ENCODE results near the gene PAX7.

The PAX7 gene

GRCh38 chr1:18618546-18619466, 11.8 kb upstream of the PAX7 start:
- no peak for DNase-seq (ENCODE audit: low read depth in 2 of 2, low spot score in 1 of 2)

- no peak for DNase-seq (ENCODE audit: low read depth in 2 of 2, low spot score in 1 of 2)
Measured at GRCh38 chr1:18619467-18619835, 11.2 kb upstream of the PAX7 start.

- DNase-seq (ENCODE audit: low read depth in 2 of 2, low spot score in 1 of 2): no peak
Measured at GRCh38 chr1:18628511-18628910, 2.1 kb upstream of the PAX7 start.

GRCh38 chr1:18629659-18630510, 761 bp upstream of the PAX7 start:
- DNase-seq (ENCODE audit: low read depth in 2 of 2, low spot score in 1 of 2): no peak

- DNase-seq (ENCODE audit: low read depth in 2 of 2, low spot score in 1 of 2): no peak
Measured at GRCh38 chr1:18631496-18632217, 1.0 kb downstream of the PAX7 start.

GRCh38 chr1:18632218-18632588, 1.6 kb downstream of the PAX7 start:
- DNase-seq (ENCODE audit: low read depth in 2 of 2, low spot score in 1 of 2): no peak

GRCh38 chr1:18632783-18633421, 2.3 kb downstream of the PAX7 start:
- no peak for DNase-seq (ENCODE audit: low read depth in 2 of 2, low spot score in 1 of 2)

- no peak for DNase-seq (ENCODE audit: low read depth in 2 of 2, low spot score in 1 of 2)
Measured at GRCh38 chr1:18633422-18634155, 2.9 kb downstream of the PAX7 start.

GRCh38 chr1:18634276-18634675, 3.6 kb downstream of the PAX7 start:
- DNase-seq (ENCODE audit: low read depth in 2 of 2, low spot score in 1 of 2): no peak

- no peak for DNase-seq (ENCODE audit: low read depth in 2 of 2, low spot score in 1 of 2)
Measured at GRCh38 chr1:18635070-18635577, 4.5 kb downstream of the PAX7 start.

GRCh38 chr1:18635891-18636595, 5.4 kb downstream of the PAX7 start:
- DNase-seq (ENCODE audit: low read depth in 2 of 2, low spot score in 1 of 2): no peak

GRCh38 chr1:18636596-18637508, 6.2 kb downstream of the PAX7 start:
- DNase-seq (ENCODE audit: low read depth in 2 of 2, low spot score in 1 of 2): no peak

GRCh38 chr1:18637511-18637960, 6.9 kb downstream of the PAX7 start:
- no peak for DNase-seq (ENCODE audit: low read depth in 2 of 2, low spot score in 1 of 2)

- DNase-seq (ENCODE audit: low read depth in 2 of 2, low spot score in 1 of 2): no peak
Measured at GRCh38 chr1:18637962-18638834, 7.6 kb downstream of the PAX7 start.

- DNase-seq (ENCODE audit: low read depth in 2 of 2, low spot score in 1 of 2): no peak
Measured at GRCh38 chr1:18638835-18639364, 8.3 kb downstream of the PAX7 start.

- DNase-seq (ENCODE audit: low read depth in 2 of 2, low spot score in 1 of 2): no peak
Measured at GRCh38 chr1:18639368-18640055, 8.9 kb downstream of the PAX7 start.

Measured in stimulated activated CD8-positive, alpha-beta memory T cell treated with anti-CD3 and anti-CD28 coated beads, Interleukin-4, amount 100 ng/mL, for 4 hours (primary cell).